SHP77 treated with DMSO at 0.1 percent for 48 hours (cell line): ENCODE results near the gene GHDC.
"Not testable (repeated sequence)": the region's sequence is repeated elsewhere in the genome, so short reads cannot be mapped to it uniquely, and the experiment has no call there.

Source experiments
- DNase-seq: peaks from one replicate; lab custom pipeline; 2025; lab: John Stamatoyannopoulos, UW

The GHDC gene

DNA sequence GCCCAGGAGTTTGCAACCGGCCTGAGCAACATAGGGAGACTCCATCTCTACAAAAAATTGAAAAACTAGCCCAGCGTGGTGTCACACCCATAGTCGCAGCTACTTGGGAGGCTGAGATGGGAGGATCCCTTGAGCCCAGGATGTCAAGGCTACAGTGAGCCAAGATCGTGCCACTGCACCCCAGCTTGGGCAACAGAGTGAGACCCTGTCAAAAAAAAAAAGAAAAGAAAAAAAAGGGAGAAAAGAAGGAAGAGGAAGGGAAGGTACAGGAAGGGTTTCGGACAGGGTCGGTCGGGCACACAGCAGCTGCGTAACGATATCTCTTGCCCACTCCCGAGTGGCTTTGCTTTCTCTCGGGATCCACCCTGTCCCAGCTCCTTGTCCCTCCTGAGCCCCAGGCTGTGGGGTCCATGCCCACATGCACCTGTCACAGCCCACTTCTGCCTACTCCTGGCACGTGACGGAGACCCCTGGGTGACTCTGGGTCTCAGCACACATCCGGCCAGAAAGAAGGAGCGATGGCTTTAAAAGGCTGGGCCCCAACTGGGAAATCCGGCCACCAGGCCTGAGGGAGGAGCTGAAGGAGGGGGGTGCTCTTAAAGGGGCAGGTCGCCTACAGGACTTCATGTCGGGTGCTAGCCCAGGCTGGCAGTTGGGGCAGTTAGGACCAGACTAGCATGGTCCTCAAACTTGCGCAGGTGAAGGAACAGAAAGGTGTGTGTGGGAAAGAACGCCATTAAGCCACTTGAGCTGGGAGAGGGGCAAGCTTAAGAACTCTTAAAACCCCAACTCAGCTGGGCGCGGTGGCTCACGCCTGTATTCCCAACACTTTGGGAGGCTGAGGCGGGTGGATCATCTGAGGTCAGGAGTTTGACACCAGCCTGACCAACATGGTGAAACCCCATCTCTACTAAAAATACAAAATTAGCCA is at the start of gene GHDC:
Gene GHDC (minus strand): TSS at position 526 of the 931 bp plus-strand sequence. CDS start 913 bp downstream, outside the sequence.
- peak; percentile 42 for DNase-seq

GRCh38 chr17:42243493-42243982 is 49.2 kb upstream of the GHDC start:
- DNase-seq = no peak

- DNase-seq = no peak
These were observed 47.6 kb upstream of the GHDC start for GRCh38 chr17:42241871-42242270.

- not testable (repeated sequence) for DNase-seq
These were observed 46.6 kb upstream of the GHDC start for GRCh38 chr17:42240863-42241262.

- no peak for DNase-seq
These were observed 45.9 kb upstream of the GHDC start for GRCh38 chr17:42240201-42240600.

DNA sequence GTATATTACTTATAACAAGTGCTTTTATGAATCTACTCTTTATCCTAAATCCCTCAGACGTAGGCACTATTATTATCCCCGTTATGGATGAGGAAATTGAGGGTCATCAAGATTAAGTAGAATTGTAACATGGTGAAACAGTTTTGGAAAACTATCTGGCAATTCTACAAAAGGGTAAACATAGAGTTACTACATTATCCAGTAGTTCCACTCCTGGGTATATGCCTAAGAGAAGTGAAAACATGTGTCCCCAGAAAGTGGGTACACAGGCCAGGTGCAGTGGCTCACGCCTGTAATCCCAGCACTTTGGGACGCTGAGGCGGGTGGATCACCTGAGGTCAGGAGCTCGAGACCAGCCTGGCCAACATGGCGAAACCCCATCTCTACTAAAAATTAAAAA is 45.3 kb upstream of the GHDC start:
- DNase-seq = not testable (repeated sequence)

DNA sequence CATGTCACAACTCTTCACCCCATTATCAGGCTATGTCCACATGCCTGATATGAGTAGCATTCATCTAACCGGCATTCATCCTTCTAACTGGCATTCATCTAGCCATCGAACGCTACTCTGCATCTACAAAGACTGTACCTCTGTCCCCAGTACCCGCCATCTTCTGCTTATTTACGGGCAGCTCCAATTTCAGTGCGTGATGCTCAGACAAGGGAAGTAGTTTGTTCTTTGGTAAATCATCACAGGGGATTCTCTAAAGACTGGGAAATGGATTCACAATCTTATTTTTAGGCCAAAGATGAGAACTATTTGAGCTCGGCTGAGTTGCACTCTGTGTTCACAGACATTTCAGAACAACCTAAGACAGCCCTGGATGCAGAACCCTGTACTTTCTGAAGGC is 42.5 kb upstream of the GHDC start:
- DNase-seq = no peak

DNA sequence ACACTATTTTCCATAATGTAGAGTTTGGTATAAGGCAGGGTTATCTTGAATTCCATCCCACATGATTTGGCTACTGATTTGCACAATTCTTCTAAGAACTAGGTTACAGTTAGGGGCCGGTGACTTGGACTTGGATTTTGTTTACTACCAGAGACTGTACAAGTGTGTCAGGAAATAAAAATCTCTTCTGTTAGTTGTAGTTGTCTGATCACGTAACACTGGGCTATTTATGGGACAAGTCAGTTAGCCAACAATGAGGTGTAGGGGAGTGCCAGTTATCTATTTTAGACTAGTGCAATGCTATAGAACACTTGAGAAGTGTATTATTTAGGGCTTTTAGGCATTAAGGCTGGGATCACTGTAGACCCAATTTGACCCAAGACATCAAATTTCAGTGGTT is 39.7 kb upstream of the GHDC start:
- DNase-seq = no peak

DNA sequence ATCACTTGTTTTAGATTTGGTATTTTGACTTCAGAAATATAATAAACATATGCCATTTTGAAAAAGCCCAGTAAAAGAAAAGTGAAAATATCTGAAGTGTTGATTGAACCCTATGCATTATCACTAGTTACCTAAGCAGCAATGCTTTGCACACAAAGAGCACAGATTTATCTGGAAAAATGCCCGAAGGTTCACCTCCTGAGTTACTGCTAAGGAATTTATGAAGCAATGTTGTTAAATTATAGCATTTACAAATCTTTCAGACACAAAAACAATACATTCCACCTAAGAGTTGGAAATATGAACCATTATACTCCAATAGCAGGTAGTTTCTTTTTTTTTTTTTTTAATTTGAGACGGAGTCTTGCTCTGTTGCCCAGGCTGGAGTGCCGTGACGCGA is 38.9 kb upstream of the GHDC start:
- no peak for DNase-seq

GRCh38 chr17:42230225-42230624 is 35.9 kb upstream of the GHDC start:
- no peak for DNase-seq

DNA sequence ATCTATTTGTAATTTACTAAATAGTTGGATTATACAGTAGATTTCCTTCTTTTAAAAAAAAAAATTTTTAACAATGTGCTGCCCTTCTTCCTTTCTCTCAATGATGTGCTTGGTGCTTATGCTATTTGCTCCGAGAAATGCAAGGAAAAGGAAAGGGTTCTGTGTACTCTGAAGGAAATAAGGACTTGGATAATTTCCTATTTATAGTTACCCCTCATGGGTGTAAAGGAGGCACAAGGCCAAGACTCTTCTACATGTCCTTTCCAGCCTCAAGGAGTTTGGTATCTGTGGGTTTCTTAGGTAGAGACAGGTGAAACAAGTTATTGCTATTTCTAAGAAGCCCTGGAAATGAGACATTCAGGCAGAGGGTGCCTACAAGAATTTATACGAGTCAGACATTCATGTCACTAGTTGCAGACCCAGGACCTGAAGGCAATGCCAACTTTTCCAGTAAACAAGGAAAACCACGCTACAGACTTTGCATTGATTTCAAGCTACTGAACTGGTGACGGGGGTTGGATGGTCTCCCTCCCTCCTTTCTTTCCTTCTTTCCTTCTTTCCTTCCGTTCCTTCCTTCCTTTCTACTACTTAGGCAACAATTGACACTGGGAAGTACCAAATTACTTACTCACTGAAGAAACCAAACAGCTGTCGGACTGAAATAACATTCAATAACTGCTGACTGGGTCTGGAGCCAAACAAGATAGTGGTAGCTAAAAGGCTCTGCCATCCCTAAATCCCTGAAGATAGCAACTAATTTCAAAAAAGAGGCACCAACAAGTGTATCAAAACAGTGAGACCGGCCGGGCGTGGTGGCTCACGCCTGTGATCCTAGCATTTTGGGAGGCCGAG is 33.8 kb upstream of the GHDC start:
- DNase-seq = no peak

GRCh38 chr17:42225646-42226045 is 31.4 kb upstream of the GHDC start:
- no peak for DNase-seq

DNA sequence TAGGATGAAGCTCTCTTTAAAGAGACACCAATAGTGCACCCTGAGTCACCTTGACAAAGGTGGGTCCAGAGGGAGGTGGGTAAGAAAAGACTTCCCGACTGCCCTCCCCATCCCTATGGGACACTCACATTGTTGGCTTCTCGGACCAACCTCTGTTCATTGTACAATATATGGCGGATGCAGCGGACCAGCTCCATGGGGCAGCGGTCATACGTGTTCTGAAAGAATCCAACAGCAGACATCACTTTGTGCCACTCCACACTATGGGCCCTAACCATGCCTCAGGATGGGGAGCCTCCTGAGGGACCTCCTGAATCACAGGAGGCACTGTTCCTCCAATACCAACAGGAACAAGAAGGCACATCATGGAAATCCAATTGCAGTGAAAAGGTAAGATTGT is 30.4 kb upstream of the GHDC start:
- no peak for DNase-seq

GRCh38 chr17:42221886-42222745 is 27.8 kb upstream of the GHDC start:
- DNase-seq = peak; percentile 31

DNA sequence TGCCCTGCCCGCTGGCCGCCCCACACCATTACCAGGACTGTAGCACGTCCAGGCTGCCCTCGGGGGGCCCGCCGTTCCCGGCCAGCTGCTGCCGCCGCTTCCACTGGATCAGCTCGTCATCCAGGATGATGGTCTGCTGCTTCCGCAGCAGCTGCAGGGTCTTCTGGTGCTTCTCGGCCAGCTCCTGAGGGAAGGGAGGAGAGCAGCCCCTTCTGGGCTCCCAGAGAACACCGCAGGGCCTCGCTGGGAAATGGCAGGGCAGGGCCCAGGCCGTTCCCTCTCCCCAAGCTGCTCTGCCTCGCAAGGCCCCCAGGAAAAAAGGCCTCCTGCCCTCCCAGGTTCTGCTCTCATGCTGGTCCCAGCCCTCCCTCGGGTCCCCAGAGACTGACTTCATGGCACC is 25.0 kb upstream of the GHDC start:
- not testable (repeated sequence) for DNase-seq

DNA sequence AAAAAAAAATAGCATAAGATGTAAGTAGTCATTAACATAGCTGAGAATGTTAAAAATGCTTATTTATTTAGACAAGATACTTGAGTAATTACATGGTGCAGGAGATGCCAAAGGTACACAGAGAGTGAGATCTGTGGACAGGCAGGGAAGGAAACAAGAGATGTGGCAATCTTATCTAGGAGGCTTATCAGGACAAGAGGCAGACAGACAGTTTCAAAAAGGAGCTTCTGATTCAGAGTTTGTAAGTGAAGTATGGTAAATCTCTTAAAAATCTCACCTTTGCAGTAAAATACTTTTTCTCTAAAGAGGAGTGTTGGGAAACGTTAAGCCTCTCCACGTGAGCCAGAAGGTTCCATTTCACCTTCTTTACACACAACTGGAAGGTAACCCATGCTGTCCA is 19.9 kb upstream of the GHDC start:
- DNase-seq = no peak

DNA sequence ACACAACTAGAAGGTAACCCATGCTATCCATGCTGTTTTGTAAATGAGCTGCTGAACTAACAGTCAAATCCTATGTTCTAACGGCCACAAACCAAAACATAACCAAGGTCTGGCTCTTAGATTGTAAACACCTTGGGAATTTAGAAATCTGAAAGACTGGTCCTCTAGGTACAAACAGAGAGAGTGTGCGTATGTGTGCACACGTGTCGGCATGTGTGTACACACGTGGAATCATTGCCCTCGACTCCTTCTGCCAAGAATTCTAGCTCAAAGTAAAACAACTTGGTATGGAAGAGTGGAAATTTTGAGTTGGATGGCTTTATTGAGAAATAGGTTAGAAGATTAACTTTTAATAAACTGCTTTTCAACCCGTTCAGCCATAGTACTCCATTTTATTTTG is 18.1 kb upstream of the GHDC start:
- DNase-seq = no peak

DNA sequence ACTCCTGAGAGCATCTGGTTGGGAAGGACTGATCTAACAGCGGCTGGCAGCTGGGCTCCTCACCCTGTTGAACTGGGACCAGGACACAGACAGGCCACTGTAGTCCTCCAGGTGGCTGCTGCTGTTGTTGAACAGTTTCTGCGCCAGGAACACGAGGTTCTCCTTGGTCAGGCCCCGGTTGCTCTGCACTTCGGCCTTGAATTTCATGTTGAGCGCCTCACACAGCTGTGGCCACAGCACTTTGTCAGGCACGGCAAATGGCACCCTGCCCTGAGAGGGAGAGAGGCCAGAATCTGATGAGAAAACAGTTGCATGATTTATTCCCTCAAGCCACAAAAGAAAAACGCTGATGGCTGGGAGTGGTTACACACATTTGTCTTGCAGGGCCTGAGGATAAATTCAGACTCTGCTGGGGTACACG is 17.6 kb upstream of the GHDC start:
- DNase-seq = not testable (repeated sequence)

DNA sequence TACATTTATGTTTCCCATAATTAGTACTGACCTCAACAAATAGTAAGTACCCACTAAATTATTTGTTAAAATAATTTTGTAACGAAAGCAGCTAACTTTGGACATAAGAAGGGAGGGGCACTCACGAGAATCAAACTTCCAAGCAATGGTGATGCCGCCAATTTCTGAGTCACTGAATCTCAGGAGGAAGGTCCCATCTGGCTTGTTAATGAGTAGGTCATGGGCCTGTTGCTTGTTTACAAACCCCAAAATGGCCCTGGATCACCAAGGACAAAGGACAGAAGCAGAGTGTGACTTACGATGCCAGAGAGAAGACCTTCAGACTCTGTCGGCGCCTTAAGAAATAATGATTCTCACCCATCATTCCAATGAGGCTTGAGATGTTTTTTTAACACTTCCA is 15.8 kb upstream of the GHDC start:
- no peak for DNase-seq

DNA sequence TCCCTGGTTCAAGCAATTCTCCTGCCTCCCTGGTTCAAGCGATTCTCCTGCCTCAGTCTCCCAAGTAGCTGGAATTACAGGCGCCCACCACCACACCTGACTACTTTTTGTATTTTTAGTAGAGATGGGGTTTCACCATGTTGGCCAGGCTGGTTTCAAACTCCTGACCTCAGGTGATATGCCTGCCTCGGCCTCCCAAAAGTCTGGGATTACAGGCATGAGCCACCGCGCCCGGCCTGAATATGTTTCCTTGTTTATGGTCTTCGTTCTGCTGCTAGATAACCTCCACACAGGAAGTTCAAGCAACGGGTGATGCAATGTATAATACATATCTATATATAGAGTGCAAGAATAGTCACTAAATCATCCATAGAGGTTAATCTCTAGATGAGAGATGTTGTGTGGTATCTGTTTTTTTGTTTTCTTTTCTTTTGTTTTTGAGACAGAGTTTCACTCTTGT is 11.9 kb upstream of the GHDC start:
- DNase-seq = not testable (repeated sequence)

DNA sequence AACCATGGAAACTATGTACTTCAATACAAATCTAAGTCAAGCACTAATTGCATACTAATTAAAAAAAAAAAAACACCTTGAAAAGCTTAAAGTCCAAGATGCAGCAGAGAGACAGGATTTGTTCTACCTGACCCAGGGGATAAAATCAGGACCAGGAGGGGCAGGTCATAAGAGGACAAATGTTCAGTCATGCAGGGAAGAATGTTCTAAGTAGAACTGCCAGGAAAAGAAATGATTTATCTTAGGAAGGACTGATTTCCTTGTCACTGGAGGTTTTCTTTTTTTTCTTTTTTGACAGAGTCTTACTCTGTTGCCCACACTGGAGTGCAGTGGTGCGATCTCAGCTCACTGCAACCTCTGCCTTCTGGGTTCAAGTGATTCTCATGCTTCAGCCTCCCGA is 9.1 kb upstream of the GHDC start:
- no peak for DNase-seq

- DNase-seq = no peak
These were observed 8.4 kb upstream of the GHDC start for GRCh38 chr17:42202696-42203095.
